ENCODE data around the gene ETV6.

GRCh38 chr12:11782914-11783420 is 133.5 kb downstream of the ETV6 start:
- TF ChIP-seq CTCF (IDR thresholded peaks at IDR 0.05) = no peak
- TF ChIP-seq POLR2A (IDR thresholded peaks at IDR 0.05) = no peak

Data from lower leg skin (tissue), 3 donors.